ENCODE measurements around the gene SCAF1.

The SCAF1 gene

DNA sequence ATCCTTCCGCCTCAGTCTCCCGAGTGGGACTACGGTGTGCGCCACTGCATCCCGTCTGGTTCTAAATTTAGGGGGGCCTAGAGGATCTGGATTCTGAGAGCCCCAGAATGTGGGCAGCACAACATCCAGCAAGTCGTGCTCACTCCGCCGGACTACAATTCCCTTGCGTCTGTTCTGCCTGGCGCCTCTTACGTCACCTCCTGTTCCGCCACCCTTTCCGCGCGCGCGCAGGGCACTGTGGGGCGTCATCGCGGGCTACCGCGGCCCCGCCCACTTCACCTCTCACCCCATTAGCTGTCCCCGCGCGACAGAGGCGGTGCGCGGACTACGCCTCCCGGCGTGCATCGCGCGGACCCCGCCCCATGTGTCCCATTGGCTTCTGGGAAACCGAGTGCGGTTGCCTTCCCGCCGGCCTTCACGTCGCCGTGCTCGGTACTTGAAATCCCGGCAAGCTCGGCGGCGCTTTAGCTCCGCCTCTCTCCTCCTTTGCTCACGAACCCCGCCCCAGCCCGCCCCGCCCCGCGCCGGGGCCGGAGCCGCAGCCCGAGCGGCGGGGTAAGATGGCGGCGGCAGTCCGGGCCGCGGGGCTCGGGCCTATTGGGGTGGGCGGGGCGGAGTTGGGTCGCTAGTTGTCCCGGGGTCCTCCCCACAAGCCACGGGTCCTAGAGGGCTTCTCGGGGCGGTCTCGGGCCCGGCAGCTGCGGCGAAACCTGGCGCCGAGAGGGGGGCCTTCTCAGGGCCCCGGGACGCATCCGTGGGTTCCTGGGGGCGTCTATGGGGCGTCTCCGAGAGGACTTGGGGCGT lies at the start of gene SCAF1:
Gene SCAF1, plus strand, starts transcription at position 522 of the 804 bp plus-strand sequence. CDS start 2,818 bp downstream, outside the sequence.
- peak; percentile 97 for DNase-seq (ENCODE audit: low spot score)

DNA sequence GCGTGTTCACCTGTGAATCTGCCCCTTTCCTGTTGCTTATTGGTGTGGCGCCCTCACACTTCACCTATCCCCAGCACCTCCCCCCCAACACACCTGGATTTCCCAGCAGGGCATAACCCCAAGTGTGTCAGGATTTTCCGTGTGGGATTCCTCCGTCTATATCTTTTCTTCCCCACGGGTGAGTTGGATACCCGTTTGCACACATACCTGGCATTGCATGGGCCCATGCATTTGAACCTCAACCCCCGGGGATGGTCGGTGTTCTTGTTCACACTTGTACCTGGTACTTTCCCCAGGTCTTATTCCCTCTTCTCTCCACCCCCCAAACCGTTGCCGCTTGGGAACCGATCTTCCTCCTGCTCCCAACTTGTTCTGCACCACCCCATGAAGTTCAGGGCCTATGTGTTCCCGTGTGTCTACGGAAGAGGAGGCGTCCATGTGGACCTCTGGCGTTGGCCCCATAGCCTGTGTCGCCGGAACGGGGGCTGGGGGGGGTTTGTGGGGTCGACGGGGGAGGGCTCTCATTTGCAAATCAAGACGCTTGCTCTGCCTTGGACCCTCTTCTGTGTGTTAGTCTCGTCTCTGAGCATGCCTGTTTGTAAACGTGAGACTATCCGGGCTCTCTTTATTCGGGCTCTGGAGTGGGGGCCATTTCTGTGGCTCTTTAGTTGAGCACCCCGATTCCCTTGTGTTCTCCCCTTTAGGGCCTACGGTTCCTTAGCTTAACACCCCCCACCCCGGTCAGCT lies 49.4 kb upstream of the SCAF1 start:
- DNase-seq (ENCODE audit: low spot score): peak; percentile 45

- peak; percentile 100 for DNase-seq (ENCODE audit: low spot score)
Measured at GRCh38 chr19:49593233-49594113, 48.5 kb upstream of the SCAF1 start.

GRCh38 chr19:49594157-49594992 lies 47.6 kb upstream of the SCAF1 start:
- DNase-seq (ENCODE audit: low spot score): no peak

DNA sequence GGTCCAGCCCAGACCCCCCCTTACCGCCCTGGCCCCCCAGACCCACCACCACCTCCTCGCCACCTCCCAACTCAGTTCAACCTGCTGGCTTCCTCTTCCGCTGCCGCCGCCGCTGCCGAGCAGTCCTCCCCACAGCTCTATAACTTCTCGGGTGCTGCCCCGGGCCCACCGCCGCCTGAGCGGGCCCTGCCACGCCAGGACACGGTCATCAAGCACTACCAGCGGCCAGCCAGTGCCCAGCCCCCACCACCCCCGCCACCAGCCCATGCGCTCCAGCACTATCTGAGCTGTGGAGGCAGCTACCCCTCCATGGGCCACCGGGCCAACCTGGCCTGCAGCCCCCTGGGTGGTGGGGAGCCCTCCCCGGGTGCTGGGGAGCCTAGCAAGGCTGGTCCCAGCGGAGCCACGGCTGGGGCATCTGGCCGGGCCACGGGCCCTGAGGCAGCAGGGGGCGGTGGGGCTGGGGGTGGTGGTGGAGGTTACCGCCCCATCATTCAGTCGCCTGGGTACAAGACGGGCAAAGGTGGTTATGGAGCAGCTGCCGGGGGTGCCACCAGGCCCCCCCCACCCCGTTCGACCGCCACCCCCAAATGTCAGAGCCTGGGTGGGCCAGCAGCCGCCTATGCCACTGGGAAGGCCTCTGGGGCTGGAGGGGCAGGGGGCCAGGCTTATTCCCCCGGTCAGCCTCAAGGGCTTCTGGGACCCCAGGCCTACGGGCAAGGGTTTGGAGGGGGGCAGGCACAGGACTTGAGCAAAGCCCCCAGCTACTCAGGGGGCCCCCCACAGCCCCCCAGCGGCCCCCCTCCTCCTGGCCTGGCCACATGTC lies 46.8 kb upstream of the SCAF1 start:
- DNase-seq (ENCODE audit: low spot score): no peak

- no peak for DNase-seq (ENCODE audit: low spot score)
Measured at GRCh38 chr19:49595819-49596404, 46.1 kb upstream of the SCAF1 start.

- no peak for DNase-seq (ENCODE audit: low spot score)
Measured at GRCh38 chr19:49596407-49596806, 45.6 kb upstream of the SCAF1 start.

DNA sequence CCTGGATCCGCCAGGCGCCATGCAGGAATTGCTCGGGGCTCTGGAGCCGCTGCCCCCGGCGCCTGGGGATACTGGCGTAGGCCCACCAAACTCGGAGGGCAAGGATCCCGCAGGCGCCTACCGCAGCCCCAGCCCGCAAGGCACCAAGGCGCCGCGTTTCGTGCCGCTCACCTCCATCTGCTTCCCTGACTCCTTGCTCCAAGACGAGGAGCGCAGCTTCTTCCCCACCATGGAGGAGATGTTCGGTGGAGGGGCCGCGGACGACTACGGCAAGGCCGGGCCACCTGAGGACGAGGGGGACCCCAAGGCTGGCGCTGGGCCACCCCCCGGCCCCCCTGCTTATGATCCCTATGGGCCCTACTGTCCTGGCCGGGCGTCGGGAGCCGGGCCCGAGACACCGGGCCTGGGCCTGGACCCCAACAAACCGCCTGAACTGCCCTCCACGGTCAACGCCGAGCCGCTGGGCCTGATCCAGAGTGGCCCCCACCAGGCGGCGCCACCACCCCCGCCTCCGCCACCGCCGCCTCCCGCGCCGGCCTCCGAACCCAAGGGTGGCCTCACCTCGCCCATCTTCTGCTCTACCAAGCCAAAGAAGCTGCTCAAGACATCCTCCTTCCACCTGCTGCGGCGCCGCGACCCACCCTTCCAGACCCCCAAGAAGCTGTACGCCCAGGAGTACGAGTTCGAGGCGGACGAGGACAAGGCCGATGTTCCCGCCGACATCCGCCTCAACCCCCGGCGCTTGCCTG lies 44.9 kb upstream of the SCAF1 start:
- no peak for DNase-seq (ENCODE audit: low spot score)

GRCh38 chr19:49597703-49597974 lies 44.4 kb upstream of the SCAF1 start:
- no peak for DNase-seq (ENCODE audit: low spot score)

GRCh38 chr19:49599378-49600295 lies 42.4 kb upstream of the SCAF1 start:
- DNase-seq (ENCODE audit: low spot score): no peak

GRCh38 chr19:49601482-49602038 lies 40.4 kb upstream of the SCAF1 start:
- no peak for DNase-seq (ENCODE audit: low spot score)

DNA sequence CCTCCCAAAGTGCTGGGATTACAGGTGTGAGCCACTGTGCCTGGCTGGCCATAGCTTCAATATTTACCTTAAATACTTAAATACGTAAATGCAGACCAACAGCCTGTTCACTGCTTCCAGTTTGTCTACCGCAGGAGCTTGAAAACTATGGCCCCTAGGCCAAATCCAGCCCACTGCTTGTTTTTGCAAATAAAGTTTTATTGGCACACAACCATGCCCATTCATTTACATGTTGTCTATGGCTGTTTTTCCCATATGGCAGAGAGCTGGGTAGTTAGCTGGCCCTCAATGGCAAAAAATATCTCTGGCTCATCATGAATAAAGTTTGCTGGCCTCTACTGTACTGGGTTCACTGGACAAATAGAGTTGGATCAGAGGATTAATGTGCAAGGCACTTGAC lies 39.2 kb upstream of the SCAF1 start:
- DNase-seq (ENCODE audit: low spot score): no peak

GRCh38 chr19:49605605-49606004 lies 36.4 kb upstream of the SCAF1 start:
- DNase-seq (ENCODE audit: low spot score): no peak

DNA sequence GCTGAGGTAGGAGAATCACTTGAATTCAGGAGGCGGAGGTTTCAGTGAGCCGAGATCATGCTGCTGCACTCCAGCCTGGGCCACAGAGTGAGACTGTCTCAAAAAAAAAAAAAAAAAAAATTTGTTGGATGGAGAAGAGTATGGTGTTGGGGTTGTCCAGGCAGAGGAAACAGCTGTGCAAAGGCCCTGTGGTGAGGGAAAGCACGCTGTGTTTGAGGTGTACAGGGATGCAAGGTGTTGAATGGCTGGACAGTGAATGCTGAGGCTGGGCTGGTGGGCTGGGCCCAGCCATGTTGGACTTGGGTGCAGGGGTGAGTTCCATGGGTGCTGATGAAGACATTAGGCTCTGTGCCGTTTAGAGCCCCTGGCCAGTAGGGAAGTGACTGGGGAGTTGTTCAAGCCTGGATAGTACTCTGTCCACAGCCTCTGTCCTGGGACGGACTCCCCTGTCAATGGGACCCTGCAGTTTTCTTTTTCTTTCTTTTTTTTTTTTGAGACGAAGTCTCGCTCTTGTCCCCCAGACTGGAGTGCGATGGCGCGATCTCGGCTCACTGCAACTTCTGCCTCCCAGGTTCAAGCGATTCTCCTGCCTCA lies 32.4 kb upstream of the SCAF1 start:
- no peak for DNase-seq (ENCODE audit: low spot score)

GRCh38 chr19:49613374-49613773 lies 28.6 kb upstream of the SCAF1 start:
- peak; percentile 53 for DNase-seq (ENCODE audit: low spot score)

GRCh38 chr19:49614096-49614833 lies 27.7 kb upstream of the SCAF1 start:
- peak; percentile 86 for DNase-seq (ENCODE audit: low spot score)

- DNase-seq (ENCODE audit: low spot score): no peak
Measured at GRCh38 chr19:49615861-49616260, 26.1 kb upstream of the SCAF1 start.

All from hepatic stellate cell (primary cell).